ENCODE results near the gene SMIM13. TPM values are rescaled to one million over a fixed set of nuclear protein-coding genes. Genes with fewer than 3 reads are reported as not detected.

SMIM13 gene
- total RNA-seq, 1 donor from 2014 or later = 5.8 TPM

- ChIA-PET POLR2A (interaction anchor here (0.7 kb wide), 2 partner anchors 25 to 197 kb away, joined by 3 read pairs; no protein-coding TSS in a partner anchor), CTCF (interaction anchor here (0.9 to 5.0 kb wide), 5 partner anchors 27 to 433 kb away, joined by 3 to 102 read pairs (median 6); no protein-coding TSS in a partner anchor)
- H3K27me3 Mint-ChIP-seq = no peaks in the 10 kb centered on the region
- H3K4me3 Mint-ChIP-seq = no peak overlapping the region
- no peak for DNase-seq
- no peaks in the 10 kb centered on the region for H3K9me3 Mint-ChIP-seq
- H3K27ac Mint-ChIP-seq = no peak overlapping the region
- no peak for ATAC-seq (ENCODE audit: low read depth)
- no peak for TF ChIP-seq CTCF (IDR thresholded peaks at IDR 0.05)
- H3K4me1 Mint-ChIP-seq = peaks cover 18% of the 10 kb centered on the region
- intact Hi-C loops (cut with micrococcal nuclease) = loop anchor here (5.0 kb wide), 1 partner anchor 50 kb away; the partner anchor contains the start of gene SMIM13
- H3K36me3 Mint-ChIP-seq (ENCODE audit: low read depth) = no peaks in the 10 kb centered on the region
Measured at GRCh38 chr6:11142296-11143027, 48.8 kb downstream of the SMIM13 start.

GRCh38 chr6:11143394-11144371 is 50.0 kb downstream of the SMIM13 start:
- ChIA-PET POLR2A (interaction anchor here (1.2 to 1.9 kb wide), 2 partner anchors 352 to 432 kb away, joined by 6 to 7 read pairs; no protein-coding TSS in a partner anchor), CTCF (interaction anchor here (0.9 to 5.0 kb wide), 10 partner anchors 9 to 432 kb away, joined by 3 to 102 read pairs (median 6); no protein-coding TSS in a partner anchor)
- Mint-ChIP-seq H3K27ac (no peak overlapping the region), H3K9me3 (no peaks in the 10 kb centered on the region), H3K4me1 (peaks cover 18% of the 10 kb centered on the region), H3K4me3 (no peak overlapping the region), H3K27me3 (no peaks in the 10 kb centered on the region), H3K36me3 (ENCODE audit: low read depth) (no peaks in the 10 kb centered on the region)
- intact Hi-C loops (cut with micrococcal nuclease) = loop anchor here (1.0 to 5.0 kb wide), 4 partner anchors 29 to 432 kb away; partner anchors contain the start of gene SMIM13
- DNase-seq = no peak
- ATAC-seq (ENCODE audit: low read depth) = no peak
- no peak for TF ChIP-seq CTCF (IDR thresholded peaks at IDR 0.05)

GRCh38 chr6:11144393-11144851 is 50.8 kb downstream of the SMIM13 start:
- CTCF ChIA-PET = interaction anchor here (1.0 to 5.0 kb wide), 8 partner anchors 9 to 431 kb away, joined by 3 to 102 read pairs (median 6); no protein-coding TSS in a partner anchor
- H3K27ac Mint-ChIP-seq = no peak overlapping the region
- no peaks in the 10 kb centered on the region for H3K9me3 Mint-ChIP-seq
- intact Hi-C loops (cut with micrococcal nuclease) = loop anchor here (1.0 to 5.0 kb wide), 4 partner anchors 28 to 431 kb away; partner anchors contain the start of gene SMIM13
- H3K4me3 Mint-ChIP-seq = no peak overlapping the region
- POLR2A ChIA-PET = interaction anchor here (1.2 to 1.9 kb wide), 2 partner anchors 352 to 431 kb away, joined by 6 to 7 read pairs; no protein-coding TSS in a partner anchor
- no peaks in the 10 kb centered on the region for H3K36me3 Mint-ChIP-seq (ENCODE audit: low read depth)
- peak; percentile 85 for TF ChIP-seq CTCF (IDR thresholded peaks at IDR 0.05)
- ATAC-seq (ENCODE audit: low read depth) = peak; percentile 89
- peaks cover 13% of the 10 kb centered on the region for H3K4me1 Mint-ChIP-seq
- peak; percentile 52 for DNase-seq
- no peaks in the 10 kb centered on the region for H3K27me3 Mint-ChIP-seq

- no peak for ATAC-seq (ENCODE audit: low read depth)
- Mint-ChIP-seq H3K27me3 (no peaks in the 10 kb centered on the region), H3K9me3 (no peaks in the 10 kb centered on the region), H3K27ac (no peak overlapping the region), H3K4me3 (no peak overlapping the region), H3K4me1 (peaks cover 5% of the 10 kb centered on the region), H3K36me3 (ENCODE audit: low read depth) (no peaks in the 10 kb centered on the region)
- intact Hi-C loops (cut with micrococcal nuclease) = no loop called here
- no peak for TF ChIP-seq CTCF (IDR thresholded peaks at IDR 0.05)
- ChIA-PET CTCF (interaction anchor here (3.6 to 5.0 kb wide), 2 partner anchors 350 to 430 kb away, joined by 27 to 102 read pairs; no protein-coding TSS in a partner anchor), POLR2A (no interaction called here)
- DNase-seq = no peak
Measured at GRCh38 chr6:11146117-11146826, 52.6 kb downstream of the SMIM13 start.
